ENCODE measurements around the gene C1QL4.
A peak's percentile ranks its signal among the peaks of the same experiment; 100 is the strongest.

C1QL4 gene

DNA sequence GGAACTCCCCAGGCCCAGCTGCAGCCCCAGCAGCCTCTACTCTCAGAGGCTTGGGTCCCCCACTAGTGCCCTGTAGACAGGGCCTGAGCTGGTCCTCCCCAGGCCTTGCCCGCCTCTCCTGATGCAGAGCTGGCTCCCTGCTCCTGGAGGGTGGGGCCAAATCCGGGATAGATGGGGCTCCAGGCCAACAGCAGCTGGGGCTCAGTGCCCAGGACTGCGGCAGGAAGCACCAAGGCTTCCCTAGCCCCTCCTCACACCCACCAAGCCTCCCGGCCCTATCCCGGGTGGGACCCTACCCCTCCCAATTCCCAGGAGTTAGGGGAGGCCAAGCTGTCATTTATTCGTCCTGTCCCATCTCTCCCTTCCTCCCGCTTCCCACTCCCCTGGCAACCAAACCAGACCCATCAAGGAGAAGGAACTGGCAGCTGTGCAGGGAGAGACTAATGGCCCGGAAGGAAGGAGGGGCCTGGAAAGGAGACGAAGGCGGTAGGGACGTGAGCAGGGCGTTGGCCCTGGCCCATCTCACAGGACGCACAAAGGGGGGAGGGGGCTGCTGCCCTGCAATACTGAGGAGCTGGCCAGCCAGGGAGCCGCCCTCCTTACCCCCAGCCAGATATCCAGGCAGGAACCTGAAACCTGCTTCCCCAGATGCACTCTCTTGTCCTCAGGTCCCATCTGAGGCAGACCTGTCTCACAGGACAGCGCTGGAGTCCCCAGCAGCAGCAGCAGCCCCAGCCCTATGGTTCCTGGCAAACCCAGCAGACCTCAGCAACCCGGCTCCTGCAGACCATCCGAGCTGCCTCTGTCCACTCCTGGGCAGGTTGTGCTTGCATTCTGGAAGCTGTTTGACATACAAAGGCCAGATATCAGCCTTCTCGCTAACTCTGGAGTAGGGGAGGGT, 43.7 kb downstream of the C1QL4 start:
- peak overlapping the region; percentile 35 for H3K4me3 ChIP-seq (ENCODE audit: low read depth, low read length)
- TF ChIP-seq, protein P1, sequence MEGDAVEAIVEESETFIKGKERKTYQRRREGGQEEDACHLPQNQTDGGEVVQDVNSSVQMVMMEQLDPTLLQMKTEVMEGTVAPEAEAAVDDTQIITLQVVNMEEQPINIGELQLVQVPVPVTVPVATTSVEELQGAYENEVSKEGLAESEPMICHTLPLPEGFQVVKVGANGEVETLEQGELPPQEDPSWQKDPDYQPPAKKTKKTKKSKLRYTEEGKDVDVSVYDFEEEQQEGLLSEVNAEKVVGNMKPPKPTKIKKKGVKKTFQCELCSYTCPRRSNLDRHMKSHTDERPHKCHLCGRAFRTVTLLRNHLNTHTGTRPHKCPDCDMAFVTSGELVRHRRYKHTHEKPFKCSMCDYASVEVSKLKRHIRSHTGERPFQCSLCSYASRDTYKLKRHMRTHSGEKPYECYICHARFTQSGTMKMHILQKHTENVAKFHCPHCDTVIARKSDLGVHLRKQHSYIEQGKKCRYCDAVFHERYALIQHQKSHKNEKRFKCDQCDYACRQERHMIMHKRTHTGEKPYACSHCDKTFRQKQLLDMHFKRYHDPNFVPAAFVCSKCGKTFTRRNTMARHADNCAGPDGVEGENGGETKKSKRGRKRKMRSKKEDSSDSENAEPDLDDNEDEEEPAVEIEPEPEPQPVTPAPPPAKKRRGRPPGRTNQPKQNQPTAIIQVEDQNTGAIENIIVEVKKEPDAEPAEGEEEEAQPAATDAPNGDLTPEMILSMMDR (IDR thresholded peaks at IDR 0.05; ENCODE audit: control insufficient read depth, extremely low read depth, insufficient read depth): no peak
- DNase-seq (ENCODE audit: low read depth): peak; percentile 65

DNA sequence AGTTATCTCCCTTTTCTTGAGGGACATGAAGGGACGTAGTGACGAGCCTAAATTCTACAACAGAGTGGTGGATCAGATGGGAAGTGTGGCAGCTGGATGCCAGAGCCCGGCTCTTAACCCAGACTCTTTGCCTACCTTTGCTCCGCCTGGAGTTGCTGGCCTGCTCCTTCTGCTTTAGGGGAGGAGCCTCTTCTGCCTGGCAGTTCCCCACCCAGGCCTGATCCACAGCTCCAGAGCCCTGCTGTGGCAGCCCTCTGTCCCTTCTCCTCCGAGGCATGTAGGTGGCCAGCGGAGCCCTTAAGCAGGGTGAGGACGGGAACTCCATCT, 44.3 kb downstream of the C1QL4 start:
- DNase-seq (ENCODE audit: low read depth): peak; percentile 50
- TF ChIP-seq, protein P1 (IDR thresholded peaks at IDR 0.05; ENCODE audit: control insufficient read depth, extremely low read depth, insufficient read depth): no peak
- peak overlapping the region; percentile 35 for H3K4me3 ChIP-seq (ENCODE audit: low read depth, low read length)

DNA sequence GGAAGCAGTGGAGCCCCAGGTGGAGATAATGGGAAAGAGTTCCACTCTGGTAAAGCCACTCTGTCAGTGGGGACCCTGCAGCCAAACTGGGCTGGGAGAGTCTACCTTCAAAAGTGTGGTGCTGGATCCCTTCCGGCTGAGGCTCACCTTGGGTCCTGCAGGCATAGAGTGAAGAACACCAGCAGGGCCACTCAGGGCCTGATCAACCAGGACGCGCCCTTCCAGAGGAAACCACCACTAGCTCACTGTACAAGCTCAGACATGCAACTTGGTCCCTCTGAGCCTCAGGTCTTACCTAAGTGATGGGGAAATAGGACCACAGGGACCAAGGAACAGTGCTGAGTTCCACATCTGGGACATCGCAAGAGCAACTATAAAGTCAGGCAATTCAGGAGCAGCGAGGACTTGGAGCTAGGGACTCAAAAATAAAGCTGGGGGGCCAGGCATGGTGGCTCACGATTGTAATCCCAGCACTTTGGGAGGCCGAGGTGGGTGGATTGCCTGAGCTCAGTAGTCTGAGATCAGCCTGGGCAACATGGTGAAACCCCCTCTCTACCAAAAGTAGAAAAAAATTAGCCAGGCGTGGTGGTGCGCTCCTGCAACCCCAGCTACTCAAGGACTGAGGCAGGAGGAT, 47.9 kb downstream of the C1QL4 start:
- no peak for DNase-seq (ENCODE audit: low read depth)
- no peak overlapping the region for H3K4me3 ChIP-seq (ENCODE audit: low read depth, low read length)
- TF ChIP-seq, protein P1 (IDR thresholded peaks at IDR 0.05; ENCODE audit: control insufficient read depth, extremely low read depth, insufficient read depth): no peak

DNA sequence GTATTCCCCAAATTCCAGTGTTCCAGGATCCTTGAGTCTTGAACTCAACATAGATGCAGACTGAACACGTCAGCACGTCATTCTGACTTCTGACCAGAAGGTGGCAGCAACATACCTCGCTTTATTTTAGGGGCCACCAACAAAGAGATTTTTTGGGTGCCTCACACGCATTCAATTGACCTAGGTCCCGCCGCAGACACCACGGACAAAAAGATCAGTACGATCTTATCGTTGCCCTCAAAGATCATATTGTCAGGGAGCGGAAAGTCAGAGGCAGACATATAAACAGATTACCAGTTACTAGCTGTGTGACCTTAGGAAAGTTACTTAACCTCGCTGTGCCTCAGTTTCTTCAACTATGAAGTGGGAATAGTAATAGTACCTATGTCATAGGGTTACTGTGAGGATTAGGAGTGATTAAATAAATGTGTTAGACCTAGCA, 48.6 kb downstream of the C1QL4 start:
- DNase-seq (ENCODE audit: low read depth): no peak
- TF ChIP-seq, protein P1 (IDR thresholded peaks at IDR 0.05; ENCODE audit: control insufficient read depth, extremely low read depth, insufficient read depth): peak; percentile 88

DNA sequence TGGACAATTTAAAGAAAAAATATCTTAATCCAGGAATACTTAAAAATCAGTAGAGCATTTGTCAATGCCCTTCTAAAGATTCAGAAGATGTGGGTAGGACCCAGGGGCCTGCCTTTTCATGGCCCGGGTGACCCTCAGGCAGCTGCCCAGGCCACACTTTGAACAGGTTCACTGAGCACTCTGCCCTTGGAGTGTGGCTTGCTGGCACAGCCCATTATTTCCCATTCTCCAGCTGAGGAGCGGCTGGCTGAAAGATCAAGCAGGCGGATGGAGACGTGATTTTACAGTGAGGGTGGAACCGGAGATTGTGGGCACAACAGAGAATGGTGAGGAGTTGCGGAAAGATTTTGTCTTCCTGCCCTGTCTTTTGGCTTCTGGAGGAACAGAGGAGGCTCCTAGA, 49.1 kb downstream of the C1QL4 start:
- no peak for DNase-seq (ENCODE audit: low read depth)
- TF ChIP-seq, protein P1 (IDR thresholded peaks at IDR 0.05; ENCODE audit: control insufficient read depth, extremely low read depth, insufficient read depth): no peak
- no peak overlapping the region for H3K4me3 ChIP-seq (ENCODE audit: low read depth, low read length)

More for the DNA sequence above, 48.6 kb downstream of the C1QL4 start:
- H3K4me3 ChIP-seq (ENCODE audit: low read depth, low read length): no peak overlapping the region

DNA sequence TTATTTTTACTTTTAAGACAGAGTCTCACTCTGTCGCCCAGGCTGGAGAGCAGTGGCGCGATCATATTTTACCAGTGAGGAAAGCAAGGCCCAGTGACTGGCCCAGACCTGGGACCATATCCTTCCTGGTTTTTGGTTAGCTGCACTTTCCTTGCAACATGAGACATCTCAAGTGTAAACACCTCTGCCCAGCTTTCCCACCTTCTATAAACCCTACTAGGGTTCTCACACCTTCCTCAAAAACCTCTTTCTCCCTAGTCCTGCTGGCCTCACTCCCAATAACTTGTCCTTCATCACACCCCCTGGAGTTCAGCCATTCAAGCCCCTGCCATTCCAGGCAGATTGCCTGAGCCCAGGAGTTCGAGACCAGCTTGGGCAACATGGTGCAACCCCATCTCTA, 52.3 kb downstream of the C1QL4 start:
- no peak for DNase-seq (ENCODE audit: low read depth)
- TF ChIP-seq, protein P1 (IDR thresholded peaks at IDR 0.05; ENCODE audit: control insufficient read depth, extremely low read depth, insufficient read depth): no peak
- H3K4me3 ChIP-seq (ENCODE audit: low read depth, low read length): no peak overlapping the region
